Measurements from ENCODE around the gene MESP2. TPM values are rescaled to one million over a fixed set of nuclear protein-coding genes. Genes with fewer than 3 reads are reported as not detected.

Gene MESP2
- total and polyA plus RNA-seq, 2 of the 8 experiments (the other 6 are each of a cell fraction or from before 2014, with no cell fraction given) = 0.35 to 0.80 TPM

GRCh38 chr15:89769366-89769765 lies 6.8 kb upstream of the MESP2 start (continued):
- TF ChIP-seq SP2 (IDR thresholded peaks at IDR 0.05; ENCODE audit: low read length) (no peak), SIRT6 (IDR thresholded peaks at IDR 0.05; ENCODE audit: low read length) (no peak), CHD2 (IDR thresholded peaks at IDR 0.05; ENCODE audit: low read length) (no peak), TAF7 (optimal IDR thresholded peaks at IDR 0.05; ENCODE audit: borderline replicate concordance, low read depth, low read length) (no peak)
- TF ChIP-seq, protein P1, sequence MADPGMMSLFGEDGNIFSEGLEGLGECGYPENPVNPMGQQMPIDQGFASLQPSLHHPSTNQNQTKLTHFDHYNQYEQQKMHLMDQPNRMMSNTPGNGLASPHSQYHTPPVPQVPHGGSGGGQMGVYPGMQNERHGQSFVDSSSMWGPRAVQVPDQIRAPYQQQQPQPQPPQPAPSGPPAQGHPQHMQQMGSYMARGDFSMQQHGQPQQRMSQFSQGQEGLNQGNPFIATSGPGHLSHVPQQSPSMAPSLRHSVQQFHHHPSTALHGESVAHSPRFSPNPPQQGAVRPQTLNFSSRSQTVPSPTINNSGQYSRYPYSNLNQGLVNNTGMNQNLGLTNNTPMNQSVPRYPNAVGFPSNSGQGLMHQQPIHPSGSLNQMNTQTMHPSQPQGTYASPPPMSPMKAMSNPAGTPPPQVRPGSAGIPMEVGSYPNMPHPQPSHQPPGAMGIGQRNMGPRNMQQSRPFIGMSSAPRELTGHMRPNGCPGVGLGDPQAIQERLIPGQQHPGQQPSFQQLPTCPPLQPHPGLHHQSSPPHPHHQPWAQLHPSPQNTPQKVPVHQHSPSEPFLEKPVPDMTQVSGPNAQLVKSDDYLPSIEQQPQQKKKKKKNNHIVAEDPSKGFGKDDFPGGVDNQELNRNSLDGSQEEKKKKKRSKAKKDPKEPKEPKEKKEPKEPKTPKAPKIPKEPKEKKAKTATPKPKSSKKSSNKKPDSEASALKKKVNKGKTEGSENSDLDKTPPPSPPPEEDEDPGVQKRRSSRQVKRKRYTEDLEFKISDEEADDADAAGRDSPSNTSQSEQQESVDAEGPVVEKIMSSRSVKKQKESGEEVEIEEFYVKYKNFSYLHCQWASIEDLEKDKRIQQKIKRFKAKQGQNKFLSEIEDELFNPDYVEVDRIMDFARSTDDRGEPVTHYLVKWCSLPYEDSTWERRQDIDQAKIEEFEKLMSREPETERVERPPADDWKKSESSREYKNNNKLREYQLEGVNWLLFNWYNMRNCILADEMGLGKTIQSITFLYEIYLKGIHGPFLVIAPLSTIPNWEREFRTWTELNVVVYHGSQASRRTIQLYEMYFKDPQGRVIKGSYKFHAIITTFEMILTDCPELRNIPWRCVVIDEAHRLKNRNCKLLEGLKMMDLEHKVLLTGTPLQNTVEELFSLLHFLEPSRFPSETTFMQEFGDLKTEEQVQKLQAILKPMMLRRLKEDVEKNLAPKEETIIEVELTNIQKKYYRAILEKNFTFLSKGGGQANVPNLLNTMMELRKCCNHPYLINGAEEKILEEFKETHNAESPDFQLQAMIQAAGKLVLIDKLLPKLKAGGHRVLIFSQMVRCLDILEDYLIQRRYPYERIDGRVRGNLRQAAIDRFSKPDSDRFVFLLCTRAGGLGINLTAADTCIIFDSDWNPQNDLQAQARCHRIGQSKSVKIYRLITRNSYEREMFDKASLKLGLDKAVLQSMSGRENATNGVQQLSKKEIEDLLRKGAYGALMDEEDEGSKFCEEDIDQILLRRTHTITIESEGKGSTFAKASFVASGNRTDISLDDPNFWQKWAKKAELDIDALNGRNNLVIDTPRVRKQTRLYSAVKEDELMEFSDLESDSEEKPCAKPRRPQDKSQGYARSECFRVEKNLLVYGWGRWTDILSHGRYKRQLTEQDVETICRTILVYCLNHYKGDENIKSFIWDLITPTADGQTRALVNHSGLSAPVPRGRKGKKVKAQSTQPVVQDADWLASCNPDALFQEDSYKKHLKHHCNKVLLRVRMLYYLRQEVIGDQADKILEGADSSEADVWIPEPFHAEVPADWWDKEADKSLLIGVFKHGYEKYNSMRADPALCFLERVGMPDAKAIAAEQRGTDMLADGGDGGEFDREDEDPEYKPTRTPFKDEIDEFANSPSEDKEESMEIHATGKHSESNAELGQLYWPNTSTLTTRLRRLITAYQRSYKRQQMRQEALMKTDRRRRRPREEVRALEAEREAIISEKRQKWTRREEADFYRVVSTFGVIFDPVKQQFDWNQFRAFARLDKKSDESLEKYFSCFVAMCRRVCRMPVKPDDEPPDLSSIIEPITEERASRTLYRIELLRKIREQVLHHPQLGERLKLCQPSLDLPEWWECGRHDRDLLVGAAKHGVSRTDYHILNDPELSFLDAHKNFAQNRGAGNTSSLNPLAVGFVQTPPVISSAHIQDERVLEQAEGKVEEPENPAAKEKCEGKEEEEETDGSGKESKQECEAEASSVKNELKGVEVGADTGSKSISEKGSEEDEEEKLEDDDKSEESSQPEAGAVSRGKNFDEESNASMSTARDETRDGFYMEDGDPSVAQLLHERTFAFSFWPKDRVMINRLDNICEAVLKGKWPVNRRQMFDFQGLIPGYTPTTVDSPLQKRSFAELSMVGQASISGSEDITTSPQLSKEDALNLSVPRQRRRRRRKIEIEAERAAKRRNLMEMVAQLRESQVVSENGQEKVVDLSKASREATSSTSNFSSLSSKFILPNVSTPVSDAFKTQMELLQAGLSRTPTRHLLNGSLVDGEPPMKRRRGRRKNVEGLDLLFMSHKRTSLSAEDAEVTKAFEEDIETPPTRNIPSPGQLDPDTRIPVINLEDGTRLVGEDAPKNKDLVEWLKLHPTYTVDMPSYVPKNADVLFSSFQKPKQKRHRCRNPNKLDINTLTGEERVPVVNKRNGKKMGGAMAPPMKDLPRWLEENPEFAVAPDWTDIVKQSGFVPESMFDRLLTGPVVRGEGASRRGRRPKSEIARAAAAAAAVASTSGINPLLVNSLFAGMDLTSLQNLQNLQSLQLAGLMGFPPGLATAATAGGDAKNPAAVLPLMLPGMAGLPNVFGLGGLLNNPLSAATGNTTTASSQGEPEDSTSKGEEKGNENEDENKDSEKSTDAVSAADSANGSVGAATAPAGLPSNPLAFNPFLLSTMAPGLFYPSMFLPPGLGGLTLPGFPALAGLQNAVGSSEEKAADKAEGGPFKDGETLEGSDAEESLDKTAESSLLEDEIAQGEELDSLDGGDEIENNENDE (IDR thresholded peaks at IDR 0.05; ENCODE audit: insufficient replicate concordance, low read length) = no peak
